ENCODE results near the gene DNAH1.

The DNAH1 gene

GRCh38 chr3:52430416-52430810 is 114.3 kb downstream of the DNAH1 start:
- no peak for TF ChIP-seq CTCF (IDR thresholded peaks at IDR 0.05; ENCODE audit: low read depth, low read length, missing control alignments)
- DNase-seq (ENCODE audit: extremely low read depth, low read depth), result no peak
- H3K4me3 ChIP-seq (replicated peaks; ENCODE audit: low read depth, low read length), result no peak overlapping the region

DNA sequence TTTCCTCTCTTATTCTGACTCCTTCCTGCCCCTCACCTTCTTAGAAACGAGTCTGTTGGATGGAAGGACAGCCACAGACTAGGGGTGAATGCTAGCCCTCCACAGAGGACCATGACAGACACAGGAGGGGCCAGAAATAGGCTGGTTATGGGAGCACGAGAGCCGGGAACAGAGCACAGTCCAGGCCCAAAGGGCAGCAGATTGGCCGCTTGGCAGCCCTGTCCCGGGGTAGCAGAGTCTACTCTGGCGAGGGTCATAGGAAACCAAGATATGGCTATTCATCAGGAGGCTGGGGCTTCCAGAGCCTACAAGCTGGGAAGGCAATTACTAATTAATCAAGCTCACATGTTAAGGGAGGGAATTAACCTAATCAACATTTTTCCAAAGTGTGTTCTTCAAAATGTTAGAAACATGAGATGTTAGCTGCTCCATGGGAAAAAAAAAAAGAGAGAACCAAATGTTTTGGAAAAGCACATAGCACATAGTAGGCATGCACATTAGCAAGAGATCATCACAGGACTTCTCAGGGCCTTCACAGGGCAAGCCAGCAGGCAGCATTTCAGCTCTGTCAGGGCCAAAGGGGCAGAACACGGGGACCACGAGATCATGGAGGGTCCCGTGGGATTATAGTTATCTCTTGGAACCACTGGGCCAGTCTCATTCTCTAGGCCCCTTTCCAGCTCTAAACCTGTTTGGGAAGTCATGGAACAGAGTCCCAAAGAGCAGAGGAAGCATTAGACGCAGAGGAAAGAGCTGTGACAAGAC is 115.5 kb downstream of the DNAH1 start:
- no peak for TF ChIP-seq CTCF (IDR thresholded peaks at IDR 0.05; ENCODE audit: low read depth, low read length, missing control alignments)
- H3K4me3 ChIP-seq (replicated peaks; ENCODE audit: low read depth, low read length), result no peak overlapping the region
- no peak for DNase-seq (ENCODE audit: extremely low read depth, low read depth)

GRCh38 chr3:52432225-52432624 is 116.1 kb downstream of the DNAH1 start:
- TF ChIP-seq CTCF (IDR thresholded peaks at IDR 0.05; ENCODE audit: low read depth, low read length, missing control alignments), result no peak
- DNase-seq (ENCODE audit: extremely low read depth, low read depth), result no peak
- H3K4me3 ChIP-seq (replicated peaks; ENCODE audit: low read depth, low read length), result no peak overlapping the region

DNA sequence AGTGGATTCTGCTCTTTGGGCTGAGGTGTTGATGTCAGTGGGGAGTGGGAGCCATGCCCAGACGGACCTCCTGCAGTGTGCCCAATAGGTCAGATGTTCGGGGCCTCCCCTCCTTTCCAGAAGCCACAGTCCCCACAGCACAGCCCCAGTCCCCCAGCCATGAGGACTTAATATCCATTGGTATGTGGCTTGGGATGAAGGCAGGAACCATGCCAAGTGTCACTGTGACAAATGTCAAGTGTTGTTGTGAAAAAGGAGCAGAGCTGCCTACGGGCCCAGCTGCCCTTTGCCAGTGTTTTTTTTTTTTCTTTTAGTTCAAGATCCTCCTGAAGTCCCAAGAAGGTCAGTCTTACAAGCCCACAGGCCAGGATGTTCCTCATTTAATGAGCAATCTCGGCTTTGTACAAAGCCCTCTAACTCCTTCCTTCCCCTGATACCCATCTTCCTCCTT is 116.6 kb downstream of the DNAH1 start:
- no peak overlapping the region for H3K4me3 ChIP-seq (replicated peaks; ENCODE audit: low read depth, low read length)
- TF ChIP-seq CTCF (IDR thresholded peaks at IDR 0.05; ENCODE audit: low read depth, low read length, missing control alignments), result no peak
- DNase-seq (ENCODE audit: extremely low read depth, low read depth), result no peak

DNA sequence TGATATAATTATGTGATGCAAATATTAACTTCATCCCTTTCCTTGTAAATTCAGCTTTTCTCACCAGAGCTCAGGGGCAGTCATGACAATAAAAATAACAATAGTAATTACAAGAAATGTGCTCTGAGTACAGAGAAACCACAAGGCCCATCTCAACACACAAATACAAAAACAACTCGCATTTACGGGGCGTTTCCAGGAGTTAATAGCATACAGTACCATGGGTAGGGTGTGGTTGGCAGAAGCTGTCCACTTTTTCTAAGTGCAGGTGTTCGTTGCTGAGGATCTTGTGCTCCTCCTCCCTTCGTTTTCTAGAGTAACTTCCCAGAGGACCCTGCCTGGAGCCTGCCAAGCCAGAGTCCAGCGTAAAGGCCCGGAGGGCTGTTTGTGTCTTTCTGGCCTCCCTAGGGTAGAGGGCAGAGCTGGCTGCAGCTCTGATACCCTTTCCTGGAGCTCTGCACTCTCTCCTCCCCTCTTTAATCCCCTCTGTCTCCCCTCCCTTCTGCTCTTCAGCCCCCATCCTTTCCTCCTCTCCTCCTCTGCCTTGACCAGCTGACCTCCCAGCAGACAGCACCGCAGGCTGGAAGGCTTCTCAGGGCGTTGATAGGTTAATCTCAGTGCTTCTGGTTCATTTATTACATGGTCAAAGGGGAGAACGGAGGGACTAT is 117.3 kb downstream of the DNAH1 start:
- TF ChIP-seq CTCF (IDR thresholded peaks at IDR 0.05; ENCODE audit: low read depth, low read length, missing control alignments), result no peak
- no peak for DNase-seq (ENCODE audit: extremely low read depth, low read depth)
- H3K4me3 ChIP-seq (replicated peaks; ENCODE audit: low read depth, low read length), result no peak overlapping the region

DNA sequence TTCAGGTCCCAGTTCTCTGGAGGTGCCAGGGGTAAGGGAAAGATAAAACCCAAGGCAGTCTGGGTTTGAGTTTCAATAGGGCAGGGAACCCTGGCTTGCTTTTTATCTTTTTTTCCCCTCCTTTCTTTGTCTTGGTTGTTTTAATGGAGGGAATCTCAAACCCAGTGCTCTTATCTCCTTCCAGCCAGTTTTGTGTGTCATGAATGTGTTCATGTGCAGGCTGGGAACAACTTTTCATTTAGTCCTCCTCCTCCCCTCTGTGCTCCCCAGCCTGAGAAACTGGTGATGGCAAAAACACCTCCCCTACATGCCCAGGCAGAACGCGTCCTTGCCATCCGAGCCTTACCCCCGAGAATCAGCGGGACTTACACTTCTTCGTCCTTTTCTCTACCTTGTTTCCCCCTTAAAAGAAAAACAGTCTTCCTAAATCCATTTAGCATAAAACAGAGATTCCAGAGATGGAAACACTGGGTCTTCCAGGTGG is 117.9 kb downstream of the DNAH1 start:
- TF ChIP-seq CTCF (IDR thresholded peaks at IDR 0.05; ENCODE audit: low read depth, low read length, missing control alignments), result no peak
- no peak overlapping the region for H3K4me3 ChIP-seq (replicated peaks; ENCODE audit: low read depth, low read length)
- no peak for DNase-seq (ENCODE audit: extremely low read depth, low read depth)
